ENCODE measurements around the gene EPHA6.

The EPHA6 gene

GRCh38 chr3:97778152-97778551 lies 963.8 kb downstream of the EPHA6 start:
- no peak overlapping the region for H3K27ac ChIP-seq (ENCODE audit: low read depth in 2 of 2, low read length in 2 of 2)
- H3K36me3 ChIP-seq (ENCODE audit: control insufficient read depth in 2 of 2, insufficient read depth in 2 of 2, low read length in 2 of 2), result no peaks in the 10 kb centered on the region
- no peak overlapping the region for H3K4me3 ChIP-seq (ENCODE audit: low read length in 2 of 2)
- H3K4me1 ChIP-seq (ENCODE audit: control insufficient read depth in 2 of 2, insufficient read depth in 2 of 2, low read length in 2 of 2), result no peaks in the 10 kb centered on the region
- H3K9me3 ChIP-seq (ENCODE audit: control insufficient read depth in 2 of 2, low read length in 2 of 2), result no peaks in the 10 kb centered on the region
- no peaks in the 10 kb centered on the region for H3K27me3 ChIP-seq (ENCODE audit: control insufficient read depth in 2 of 2, insufficient read depth in 2 of 2, low read length in 2 of 2)
- no peak overlapping the region for H3K9ac ChIP-seq (ENCODE audit: low read depth in 1 of 2, low read length in 2 of 2)

GRCh38 chr3:97793420-97794019 lies 979.1 kb downstream of the EPHA6 start:
- H3K4me1 ChIP-seq (ENCODE audit: control insufficient read depth in 2 of 2, insufficient read depth in 2 of 2, low read length in 2 of 2), result no peaks in the 10 kb centered on the region
- no peaks in the 10 kb centered on the region for H3K36me3 ChIP-seq (ENCODE audit: control insufficient read depth in 2 of 2, insufficient read depth in 2 of 2, low read length in 2 of 2)
- H3K9ac ChIP-seq (ENCODE audit: low read depth in 1 of 2, low read length in 2 of 2), result no peak overlapping the region
- H3K9me3 ChIP-seq (ENCODE audit: control insufficient read depth in 2 of 2, low read length in 2 of 2), result no peaks in the 10 kb centered on the region
- H3K4me3 ChIP-seq (ENCODE audit: low read length in 2 of 2), result no peak overlapping the region
- H3K27me3 ChIP-seq (ENCODE audit: control insufficient read depth in 2 of 2, insufficient read depth in 2 of 2, low read length in 2 of 2), result no peaks in the 10 kb centered on the region
- no peak overlapping the region for H3K27ac ChIP-seq (ENCODE audit: low read depth in 2 of 2, low read length in 2 of 2)

- Histone ChIP-seq H3K27me3 (ENCODE audit: control insufficient read depth in 2 of 2, insufficient read depth in 2 of 2, low read length in 2 of 2) (no peaks in the 10 kb centered on the region), H3K27ac (ENCODE audit: low read depth in 2 of 2, low read length in 2 of 2) (no peak overlapping the region), H3K4me1 (ENCODE audit: control insufficient read depth in 2 of 2, insufficient read depth in 2 of 2, low read length in 2 of 2) (no peaks in the 10 kb centered on the region), H3K9me3 (ENCODE audit: control insufficient read depth in 2 of 2, low read length in 2 of 2) (no peaks in the 10 kb centered on the region), H3K4me3 (ENCODE audit: low read length in 2 of 2) (no peak overlapping the region), H3K36me3 (ENCODE audit: control insufficient read depth in 2 of 2, insufficient read depth in 2 of 2, low read length in 2 of 2) (no peaks in the 10 kb centered on the region), H3K9ac (ENCODE audit: low read depth in 1 of 2, low read length in 2 of 2) (no peak overlapping the region)
These were observed 981.6 kb downstream of the EPHA6 start for GRCh38 chr3:97795951-97796350.
